ENCODE measurements around the gene DLK1.

Gene DLK1

GRCh38 chr14:100714258-100714892, 12.3 kb upstream of the DLK1 start:
- no peak for DNase-seq (ENCODE audit: low spot score)
- TF ChIP-seq CTCF (IDR thresholded peaks at IDR 0.05; ENCODE audit: extremely low read depth, missing control alignments) = no peak

- no peak for DNase-seq (ENCODE audit: low spot score)
- TF ChIP-seq CTCF (IDR thresholded peaks at IDR 0.05; ENCODE audit: extremely low read depth, missing control alignments) = no peak
These were observed 11.4 kb upstream of the DLK1 start for GRCh38 chr14:100715332-100715731.

- DNase-seq (ENCODE audit: low spot score) = no peak
- no peak for TF ChIP-seq CTCF (IDR thresholded peaks at IDR 0.05; ENCODE audit: extremely low read depth, missing control alignments)
These were observed 10.9 kb upstream of the DLK1 start for GRCh38 chr14:100715803-100716202.

- TF ChIP-seq CTCF (IDR thresholded peaks at IDR 0.05; ENCODE audit: extremely low read depth, missing control alignments) = no peak
- DNase-seq (ENCODE audit: low spot score) = no peak
These were observed 9.3 kb upstream of the DLK1 start for GRCh38 chr14:100717386-100717785.

- no peak for TF ChIP-seq CTCF (IDR thresholded peaks at IDR 0.05; ENCODE audit: extremely low read depth, missing control alignments)
- no peak for DNase-seq (ENCODE audit: low spot score)
These were observed 6.6 kb upstream of the DLK1 start for GRCh38 chr14:100719976-100720520.

- no peak for DNase-seq (ENCODE audit: low spot score)
- TF ChIP-seq CTCF (IDR thresholded peaks at IDR 0.05; ENCODE audit: extremely low read depth, missing control alignments) = no peak
These were observed 5.1 kb upstream of the DLK1 start for GRCh38 chr14:100721568-100721967.

- TF ChIP-seq CTCF (IDR thresholded peaks at IDR 0.05; ENCODE audit: extremely low read depth, missing control alignments) = no peak
These were observed 4.3 kb upstream of the DLK1 start for GRCh38 chr14:100722367-100722766.

More at GRCh38 chr14:100722367-100722766, 4.3 kb upstream of the DLK1 start:
- DNase-seq (ENCODE audit: low spot score) = no peak

All from GM20000 (cell line).